ENCODE results near the gene PFN1.

The PFN1 gene

GRCh38 chr17:4896332-4897197, 51.8 kb downstream of the PFN1 start:
- no peak for DNase-seq (ENCODE audit: low read depth)

- no peak for DNase-seq (ENCODE audit: low read depth)
Measured at GRCh38 chr17:4895657-4896331, 52.5 kb downstream of the PFN1 start.
